PFSK-1 (cell line): ENCODE measurements around the gene SGIP1.

Experiments used
- SIN3A ChIP-seq: IDR thresholded peaks from 2 replicates; pipeline ENCODE4 v1.6.1; 2012; ENCODE audit warnings: mild to moderate bottlenecking, low read length, moderate library complexity, borderline replicate concordance; ENCODE audit not compliant: insufficient read depth
- TAF1 ChIP-seq: IDR thresholded peaks from 2 replicates; pipeline ENCODE4 v1.6.1; 2012; ENCODE audit warnings: low read length, control low read depth, borderline replicate concordance; ENCODE audit not compliant: insufficient read depth

DNA sequence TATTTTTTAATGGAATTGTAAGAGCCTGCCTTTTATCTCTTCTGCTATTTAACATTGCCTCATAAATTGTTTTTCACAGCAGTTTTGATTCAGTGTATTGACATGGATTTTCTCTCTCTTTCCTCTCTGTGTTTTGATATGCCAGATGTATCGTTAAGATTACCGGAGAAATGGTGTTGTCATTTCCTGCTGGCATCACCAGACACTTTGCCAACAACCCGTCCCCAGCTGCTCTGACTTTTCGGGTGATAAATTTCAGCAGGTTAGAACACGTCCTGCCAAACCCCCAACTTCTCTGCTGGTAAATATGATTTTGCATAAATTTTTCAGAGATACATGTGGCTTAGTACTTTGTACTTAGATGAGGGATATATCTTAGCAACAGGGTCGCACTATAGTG is 195.2 kb downstream of the SGIP1 start:
- TF ChIP-seq TAF1 = no peak
- TF ChIP-seq SIN3A = no peak
